OCI-LY1 (cell line): ENCODE measurements around the gene TBX18.

Experiments used
- H2AFZ ChIP-seq: fragments of 200-600 bp; sonication (generic), shearing (Covaris generic); 2 replicates; pipeline ENCODE4 v1.6.0; 2014; ENCODE audit warnings: antibody characterized with exemption, mild to moderate bottlenecking, low read length
- H3F3A ChIP-seq: fragments of 200-600 bp; sonication (generic), shearing (Covaris generic); 2 replicates; pipeline ENCODE4 v1.6.0; 2014; ENCODE audit warnings: mild to moderate bottlenecking, antibody characterized with exemption, low read length, moderate library complexity; ENCODE audit not compliant: insufficient read depth
- H3K27ac ChIP-seq: fragments of 200-600 bp; sonication (generic); 2 replicates; pipeline ENCODE4 v1.5.1; 2014; ENCODE audit warnings: low read length, mixed run types, mild to moderate bottlenecking, low read depth; ENCODE audit not compliant: poor library complexity, severe bottlenecking
- H3K27me3 ChIP-seq: fragments of 200-600 bp; sonication (generic); 2 replicates; pipeline ENCODE4 v1.6.0; 2014; ENCODE audit warnings: antibody characterized with exemption, mild to moderate bottlenecking, low read length, moderate library complexity; ENCODE audit not compliant: insufficient read depth
- H3K36me3 ChIP-seq: fragments of 200-600 bp; sonication (generic); 2 replicates; pipeline ENCODE4 v1.6.1; 2014; ENCODE audit warnings: mild to moderate bottlenecking, antibody characterized with exemption, low read length, moderate library complexity, mixed read lengths; ENCODE audit not compliant: insufficient read depth
- H3K4me1 ChIP-seq: fragments of 200-600 bp; sonication (generic); 2 replicates; pipeline ENCODE4 v1.5.1; 2014; ENCODE audit warnings: mild to moderate bottlenecking, low read length, moderate library complexity; ENCODE audit not compliant: insufficient read depth, severe bottlenecking
- H3K4me2 ChIP-seq: fragments of 200-600 bp; sonication (generic), shearing (Covaris generic); 2 replicates; pipeline ENCODE4 v1.6.1; 2014; ENCODE audit warnings: low read length
- H3K4me3 ChIP-seq: fragments of 200-600 bp; sonication (generic); 2 replicates; pipeline ENCODE4 v1.5.1; 2014; ENCODE audit warnings: low read length, low read depth, mild to moderate bottlenecking, mixed read lengths; ENCODE audit not compliant: poor library complexity, severe bottlenecking
- H3K79me2 ChIP-seq: fragments of 200-600 bp; shearing (Covaris generic); 2 replicates; pipeline ENCODE4 v1.6.1; 2016; ENCODE audit warnings: mixed run types, low read length, mixed read lengths; ENCODE audit not compliant: insufficient read depth
- H3K9ac ChIP-seq: fragments of 200-600 bp; sonication (generic), shearing (Covaris generic); 2 replicates; pipeline ENCODE4 v1.6.1; 2014; ENCODE audit warnings: mild to moderate bottlenecking, low read length, mixed read lengths
- H3K9me2 ChIP-seq: fragments of 200-600 bp; sonication (generic), shearing (Covaris generic); 2 replicates; pipeline ENCODE4 v1.6.1; 2014; ENCODE audit warnings: low read depth, mild to moderate bottlenecking, low read length, mixed read lengths
- H3K9me3 ChIP-seq: fragments of 200-600 bp; shearing (Covaris generic); 2 replicates; pipeline ENCODE4 v1.6.1; 2014; ENCODE audit warnings: low read length, mixed read lengths
- H4K20me1 ChIP-seq: fragments of 200-600 bp; sonication (generic), shearing (Covaris generic); 2 replicates; pipeline ENCODE4 v1.6.0; 2016; ENCODE audit warnings: mild to moderate bottlenecking, low read length; ENCODE audit not compliant: insufficient read depth
- CTCF ChIP-seq: fragments of 200-600 bp; sonication (generic), shearing (Covaris generic); IDR thresholded peaks from 2 replicates; pipeline ENCODE4 v1.5.1; 2017; ENCODE audit warnings: mild to moderate bottlenecking, antibody characterized with exemption, low read length, moderate library complexity, mixed read lengths
- EZH2 ChIP-seq: fragments of 200-600 bp; sonication (generic), shearing (Covaris generic); IDR thresholded peaks from 2 replicates; pipeline ENCODE4 v1.8.0; 2017; ENCODE audit warnings: borderline replicate concordance, mixed run types, mild to moderate bottlenecking, antibody characterized with exemption, low read length, moderate library complexity, mixed read lengths

TBX18 gene

GRCh38 chr6:84657025-84657424, 107.4 kb downstream of the TBX18 start:
- Histone ChIP-seq H3K36me3 (no peaks in the 10 kb centered on the region), H4K20me1 (no peaks in the 10 kb centered on the region), H3K9me2 (no peaks in the 10 kb centered on the region), H3K4me3 (no peak overlapping the region), H3K27me3 (no peaks in the 10 kb centered on the region), H3K9ac (no peak overlapping the region), H3K79me2 (no peaks in the 10 kb centered on the region), H3K4me2 (no peak overlapping the region), H3K27ac (no peak overlapping the region), H2AFZ (no peak overlapping the region), H3K9me3 (no peaks in the 10 kb centered on the region), H3K4me1 (no peaks in the 10 kb centered on the region), H3F3A (no peaks in the 10 kb centered on the region)
- TF ChIP-seq CTCF = no peak
- no peak for TF ChIP-seq EZH2

GRCh38 chr6:84653027-84653551, 111.3 kb downstream of the TBX18 start:
- no peaks in the 10 kb centered on the region for H3K27me3 ChIP-seq
- no peak overlapping the region for H3K9ac ChIP-seq
- H3K4me3 ChIP-seq = no peak overlapping the region
- no peak overlapping the region for H2AFZ ChIP-seq
- no peaks in the 10 kb centered on the region for H4K20me1 ChIP-seq
- H3K27ac ChIP-seq = no peak overlapping the region
- no peaks in the 10 kb centered on the region for H3K9me3 ChIP-seq
- no peaks in the 10 kb centered on the region for H3K79me2 ChIP-seq
- H3K4me2 ChIP-seq = no peak overlapping the region
- no peak for TF ChIP-seq EZH2
- TF ChIP-seq CTCF = no peak
- H3F3A ChIP-seq = no peaks in the 10 kb centered on the region
- no peaks in the 10 kb centered on the region for H3K36me3 ChIP-seq
- no peaks in the 10 kb centered on the region for H3K4me1 ChIP-seq
- no peaks in the 10 kb centered on the region for H3K9me2 ChIP-seq

GRCh38 chr6:84652356-84653026, 111.9 kb downstream of the TBX18 start:
- Histone ChIP-seq H3K9me3 (no peaks in the 10 kb centered on the region), H3K4me1 (no peaks in the 10 kb centered on the region), H3K9ac (no peak overlapping the region), H3K4me3 (no peak overlapping the region), H3K27me3 (no peaks in the 10 kb centered on the region), H2AFZ (no peak overlapping the region), H3K79me2 (no peaks in the 10 kb centered on the region), H4K20me1 (no peaks in the 10 kb centered on the region), H3F3A (no peaks in the 10 kb centered on the region), H3K4me2 (no peak overlapping the region), H3K9me2 (no peaks in the 10 kb centered on the region), H3K36me3 (no peaks in the 10 kb centered on the region), H3K27ac (no peak overlapping the region)
- TF ChIP-seq CTCF (no peak), EZH2 (no peak)
